T-helper 1 cell (primary cell): ENCODE data around the gene COMT.

Experiments used
- DNase-seq, 5 donors: peaks; one replicate each; pipeline ENCODE4 v3.0.0-alpha.2; 2012 to 2020

COMT gene

DNA sequence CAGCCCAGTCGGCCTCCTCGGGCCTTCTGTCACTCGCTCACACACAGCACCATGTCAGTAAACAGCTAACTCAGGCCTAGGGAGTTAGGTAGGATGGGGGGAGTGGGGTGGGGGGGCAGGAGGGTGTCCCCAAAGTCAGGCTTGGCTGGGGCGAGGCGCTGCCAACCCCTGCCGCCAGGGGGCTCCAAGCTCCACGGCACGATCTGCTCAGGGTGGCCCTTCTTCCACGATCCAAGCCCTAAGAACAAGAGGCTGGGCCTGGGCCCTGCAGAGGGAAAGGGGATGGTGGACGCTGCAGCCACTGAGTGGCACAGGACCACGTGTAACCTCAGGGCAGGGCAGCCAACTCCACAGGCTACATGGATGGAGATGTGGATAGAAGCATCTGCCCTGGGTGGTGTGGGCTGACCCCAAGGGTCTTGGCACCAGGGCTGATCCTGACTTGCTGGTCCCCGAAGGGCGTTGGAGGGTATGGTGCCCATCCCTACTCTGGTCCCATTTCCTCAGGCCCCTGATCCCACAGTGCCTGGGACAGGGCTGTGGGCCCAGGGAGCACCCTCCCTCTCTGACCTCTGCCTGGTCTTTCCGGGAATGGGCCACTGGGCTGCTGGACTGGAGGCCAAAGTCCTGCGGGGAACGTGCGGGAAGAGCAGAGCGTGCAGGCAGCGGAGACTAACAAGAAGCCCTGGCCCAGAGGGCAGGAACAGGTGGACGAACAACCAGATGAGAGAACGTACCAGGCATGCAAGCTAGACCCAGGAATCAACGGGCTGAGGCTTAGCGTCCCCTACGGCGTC lies 29.1 kb downstream of the COMT start:
- peak; percentile 37 to 72 (median 67) for DNase-seq

DNA sequence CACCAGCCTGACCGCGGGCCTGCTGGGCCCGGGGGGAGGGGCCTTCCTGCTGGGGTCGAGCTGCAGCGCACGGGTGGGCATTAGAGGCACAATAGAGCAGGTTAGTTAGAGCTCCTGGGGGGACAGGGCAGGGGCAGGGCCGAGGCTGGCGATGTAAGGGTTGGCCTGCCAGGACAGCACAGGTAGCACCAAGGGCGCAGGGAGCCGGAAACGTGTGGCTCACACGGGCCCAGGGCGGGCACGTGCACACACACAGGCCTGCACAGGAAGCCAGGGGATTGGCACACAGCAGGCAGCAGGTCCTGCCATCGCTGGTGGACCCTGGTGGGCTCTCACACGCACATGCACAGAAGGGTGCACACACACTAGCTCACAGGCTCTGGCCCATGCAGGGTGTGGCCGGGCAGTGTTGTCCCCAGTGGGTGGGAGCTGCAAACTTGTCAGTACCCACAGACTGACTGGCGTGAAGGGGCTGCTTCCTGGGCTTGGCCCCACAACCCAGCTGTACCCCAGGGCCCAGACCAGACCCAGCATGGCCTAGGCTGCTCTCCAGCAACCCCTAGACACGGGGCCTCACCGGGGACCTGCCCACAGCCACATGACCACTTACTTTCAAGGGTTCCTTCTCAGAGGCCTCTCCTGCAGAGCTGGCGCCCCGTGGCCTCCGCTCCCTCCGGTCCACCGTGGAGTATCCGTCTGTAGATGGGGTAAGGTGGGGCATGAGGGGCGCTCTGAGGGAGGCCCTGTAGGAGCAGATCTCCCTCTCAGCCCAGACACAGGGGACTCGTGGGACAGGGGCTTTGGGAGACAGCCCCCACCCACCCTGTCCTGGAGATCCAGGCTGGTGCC lies 29.9 kb downstream of the COMT start:
- DNase-seq, result no peak

DNA sequence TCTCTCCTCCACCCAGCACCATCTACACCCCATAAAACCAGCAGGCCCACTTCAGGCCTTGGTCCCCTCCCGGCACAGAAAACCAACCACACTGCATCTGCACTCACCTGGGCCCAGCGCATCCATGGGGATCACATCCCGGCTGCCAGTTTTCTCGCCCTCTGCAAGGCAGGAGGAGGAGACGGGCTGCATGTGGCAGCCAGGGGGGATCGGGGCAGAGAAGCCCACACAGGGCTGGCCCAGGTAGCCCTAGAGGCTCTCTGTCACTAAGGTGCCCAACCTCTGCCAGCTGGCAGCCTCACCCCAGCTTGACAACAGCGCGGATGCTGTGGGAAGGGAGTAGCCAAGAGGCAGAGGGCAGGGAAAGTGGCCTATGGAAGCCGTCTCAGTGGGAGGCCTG lies 30.7 kb downstream of the COMT start:
- no peak for DNase-seq

DNA sequence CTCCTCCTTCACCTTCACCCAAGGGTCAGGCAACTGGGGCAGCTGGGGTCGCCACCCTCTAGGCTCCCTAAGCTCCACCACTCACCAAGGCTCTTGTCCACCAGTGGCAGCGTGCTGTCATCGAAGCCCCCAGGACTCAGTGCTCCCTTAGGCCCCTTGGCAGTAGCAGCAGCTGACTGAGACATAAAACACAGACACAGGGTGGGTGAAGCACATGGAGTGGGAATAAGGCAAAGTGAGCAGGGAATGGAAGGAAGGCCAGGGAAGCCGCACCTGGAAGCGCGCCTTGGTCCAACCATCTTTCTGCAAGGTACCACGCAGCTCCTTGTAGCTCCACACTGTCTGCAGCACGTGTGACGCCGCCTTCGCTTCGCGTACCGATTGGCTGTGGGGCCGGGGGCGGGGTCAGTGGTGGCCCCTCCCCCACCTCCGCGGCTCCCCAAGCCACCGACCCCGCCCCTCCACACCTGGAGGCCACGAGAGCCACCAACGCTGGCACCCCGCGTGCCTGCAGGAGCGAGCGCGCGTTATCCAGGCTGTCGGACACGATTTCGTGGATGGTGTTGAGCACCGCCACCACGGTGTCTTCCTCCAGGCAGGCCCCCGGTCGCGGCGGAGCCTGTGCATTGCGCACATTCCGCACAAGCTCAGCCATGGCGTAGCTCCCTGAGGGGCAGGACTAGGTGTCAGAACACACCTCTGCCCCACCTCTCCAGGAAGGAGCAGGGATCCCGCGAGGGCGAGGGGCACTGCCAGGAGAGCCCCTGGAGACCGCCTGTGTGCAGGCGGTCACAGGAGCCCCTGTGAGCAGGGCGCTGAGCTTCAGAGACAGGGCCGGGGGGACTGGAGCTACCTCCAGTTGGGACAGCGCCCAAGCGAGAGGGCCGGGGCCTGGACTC lies 31.3 kb downstream of the COMT start:
- DNase-seq, result no peak

DNA sequence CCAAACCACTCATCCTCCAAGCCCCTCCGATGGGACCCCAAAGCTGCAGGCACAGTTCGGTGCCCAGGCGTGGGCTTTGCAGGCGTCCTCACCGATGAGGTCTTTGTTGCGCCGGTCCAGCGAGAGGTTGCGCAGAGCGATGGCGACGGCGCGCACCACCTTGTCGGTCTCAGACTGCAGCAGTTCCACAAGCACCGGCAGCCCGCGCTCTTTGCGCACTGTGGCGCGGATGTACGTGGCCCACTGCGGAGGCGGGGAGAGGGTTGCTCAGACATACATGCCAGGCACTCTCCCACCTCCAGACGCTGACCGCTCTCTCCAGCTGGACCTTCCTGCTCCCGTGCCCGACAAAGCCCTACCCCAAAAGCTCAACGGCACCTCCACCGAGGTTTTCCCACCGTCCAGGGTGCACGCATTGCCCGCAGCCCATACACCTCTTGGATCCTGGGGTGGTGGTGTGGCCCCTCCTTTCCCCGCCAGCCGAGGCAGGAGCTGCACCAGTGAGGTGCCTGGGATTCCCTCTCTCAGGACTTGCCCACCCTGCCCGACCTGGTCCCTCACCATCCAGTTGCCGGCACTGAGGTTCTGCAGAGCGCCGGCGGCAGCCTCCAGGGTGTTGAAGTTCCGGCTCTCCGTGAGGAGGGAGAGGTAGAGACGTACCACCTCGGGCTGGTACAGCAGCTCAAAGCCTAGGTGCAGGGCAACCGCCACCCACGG lies 32.1 kb downstream of the COMT start:
- DNase-seq, result no peak

DNA sequence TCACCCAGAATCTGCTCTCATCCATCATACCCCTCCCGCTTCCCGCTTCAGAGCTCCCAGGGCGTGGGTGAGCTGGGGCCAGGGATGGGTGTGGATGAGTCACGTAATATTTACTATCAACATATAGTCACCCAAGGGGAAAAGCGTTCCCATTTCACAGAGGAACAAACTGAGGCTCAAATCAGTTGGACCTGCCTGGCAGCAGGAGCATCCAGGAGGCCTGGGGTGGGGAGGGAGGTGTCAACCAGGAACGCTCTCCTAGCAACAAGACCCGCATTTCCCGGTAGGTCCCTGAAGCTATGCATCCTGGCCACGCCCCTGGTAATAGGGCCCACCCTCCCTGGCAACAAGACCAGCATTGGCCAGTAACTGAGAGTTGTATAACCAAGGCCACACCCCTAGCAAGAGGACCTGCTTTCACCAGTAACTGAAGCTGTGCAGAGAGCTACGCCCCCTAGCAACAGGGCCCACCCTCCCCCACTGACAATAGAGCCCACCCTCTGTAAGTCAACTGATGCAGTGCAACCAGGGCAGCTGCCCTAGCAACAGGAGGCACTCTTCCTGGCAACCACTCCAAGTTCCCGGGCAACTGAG lies 32.8 kb downstream of the COMT start:
- DNase-seq, result peak in 1 of 5 donors; percentile 20

DNA sequence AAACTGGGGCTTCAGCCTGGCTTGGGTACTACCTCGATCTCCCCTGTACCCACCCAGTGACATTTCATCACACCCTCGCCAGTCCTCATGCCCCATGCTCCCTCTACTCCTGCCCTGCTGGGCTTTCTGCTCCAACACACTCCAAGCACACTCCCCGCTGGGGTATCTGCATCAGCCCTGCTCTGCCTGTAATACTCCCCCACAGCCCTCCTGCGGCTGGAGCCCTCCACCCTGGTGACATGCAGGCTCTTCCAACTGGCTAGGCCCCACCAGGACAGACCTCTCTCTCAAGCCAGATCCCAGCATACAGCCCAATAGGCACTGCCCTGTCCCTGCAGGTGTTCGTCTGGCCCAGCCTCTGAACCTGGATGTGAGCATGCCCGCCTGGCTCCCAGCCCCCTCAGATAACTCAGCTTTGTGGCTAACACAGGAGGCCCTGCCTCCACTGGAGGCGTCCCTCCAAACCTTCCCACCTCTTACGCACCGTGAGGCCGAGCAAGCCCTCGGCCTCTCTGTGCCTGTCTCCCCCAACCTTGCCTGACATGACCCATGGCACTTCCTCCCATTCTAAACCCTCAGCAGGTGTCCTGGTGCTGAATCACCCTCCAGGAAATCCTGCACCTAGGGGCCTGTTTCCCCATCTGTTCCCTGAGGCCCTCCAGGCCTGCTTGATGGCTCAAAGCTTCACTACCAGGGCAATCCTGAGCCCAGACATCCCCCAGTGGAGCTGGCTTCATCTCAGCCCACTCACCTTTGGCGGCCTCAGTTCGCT lies 33.5 kb downstream of the COMT start:
- DNase-seq, result no peak

DNA sequence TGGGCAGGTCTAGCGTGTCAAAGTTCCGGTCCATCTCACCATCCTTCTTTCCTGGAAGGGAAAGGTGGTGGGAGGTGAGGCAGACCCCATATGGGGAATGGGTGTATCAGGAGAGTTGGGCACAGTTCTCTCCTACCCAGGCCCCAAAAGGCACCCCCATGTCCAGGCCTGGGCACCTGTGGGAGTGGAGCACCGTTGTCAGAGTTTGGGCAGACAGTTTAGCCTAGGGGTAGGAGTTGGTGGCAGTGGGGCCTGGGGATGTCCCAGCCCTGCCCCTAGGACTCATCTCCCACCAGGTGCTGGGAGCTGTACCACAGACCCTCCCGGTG lies 34.1 kb downstream of the COMT start:
- DNase-seq, result no peak

DNA sequence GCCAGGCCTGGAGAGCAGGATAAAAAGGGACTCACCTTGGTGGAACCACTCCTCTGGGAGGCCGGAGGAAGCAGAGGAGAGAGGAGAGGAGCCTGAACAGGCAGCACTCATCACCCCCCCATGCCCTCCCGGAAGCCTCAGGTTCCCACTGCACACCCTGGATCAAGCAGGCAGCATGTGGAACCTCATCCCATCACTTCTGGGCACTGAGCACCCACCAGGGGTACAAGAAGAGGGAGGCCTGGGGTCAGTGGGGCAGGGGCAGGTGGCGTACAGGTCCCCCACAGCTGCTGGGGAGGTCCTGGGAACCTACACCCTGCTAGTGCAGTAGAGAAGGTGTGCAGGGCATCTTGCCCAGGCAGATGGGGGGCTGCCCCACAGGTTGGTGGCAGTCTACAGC lies 35.1 kb downstream of the COMT start:
- no peak for DNase-seq

DNA sequence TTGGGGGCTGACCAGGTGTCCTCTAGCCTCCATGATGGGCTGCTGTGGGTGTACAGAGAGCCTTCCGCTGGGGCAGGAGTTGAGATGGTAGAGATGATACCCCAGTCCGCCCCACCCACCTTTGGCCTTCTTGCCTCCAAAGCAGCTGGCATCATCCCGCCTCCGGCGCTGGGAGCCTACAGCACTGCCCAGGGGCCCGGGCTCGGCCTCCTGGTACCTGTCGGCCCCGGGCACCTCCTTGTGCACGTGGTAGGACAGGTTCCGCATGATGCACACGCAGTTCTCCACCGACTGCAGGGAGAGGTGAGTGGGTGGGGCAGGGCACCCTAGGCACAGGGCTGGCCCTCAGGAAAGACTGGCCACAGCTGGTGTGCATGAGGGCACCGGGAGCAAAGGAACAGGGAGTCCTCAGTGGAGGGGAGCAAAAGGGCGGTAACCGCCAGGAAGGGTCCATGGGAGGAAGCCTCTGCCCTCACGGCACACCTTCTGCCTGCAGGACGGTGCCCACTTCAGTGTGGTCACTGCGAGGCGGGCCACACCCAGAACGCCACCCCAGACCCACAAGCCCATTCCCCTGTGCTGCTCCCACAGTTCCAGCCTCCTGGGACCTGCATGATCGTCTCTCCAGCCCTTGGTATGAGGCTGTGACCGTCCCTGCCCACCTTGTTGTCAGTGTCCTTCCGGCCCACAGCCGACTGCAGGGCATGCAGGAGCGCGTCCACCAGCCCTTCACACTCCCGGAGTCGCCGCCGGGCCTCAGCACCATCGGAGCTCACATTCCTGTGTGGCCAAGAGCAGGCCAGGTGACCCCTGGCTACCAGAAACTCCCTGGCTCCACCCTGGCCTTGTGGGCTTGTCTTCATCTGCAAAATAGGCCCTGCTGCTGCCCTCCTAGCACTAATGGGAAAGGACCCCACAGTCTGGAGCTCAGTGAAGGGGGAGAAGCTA lies 36.0 kb downstream of the COMT start:
- DNase-seq, result no peak

DNA sequence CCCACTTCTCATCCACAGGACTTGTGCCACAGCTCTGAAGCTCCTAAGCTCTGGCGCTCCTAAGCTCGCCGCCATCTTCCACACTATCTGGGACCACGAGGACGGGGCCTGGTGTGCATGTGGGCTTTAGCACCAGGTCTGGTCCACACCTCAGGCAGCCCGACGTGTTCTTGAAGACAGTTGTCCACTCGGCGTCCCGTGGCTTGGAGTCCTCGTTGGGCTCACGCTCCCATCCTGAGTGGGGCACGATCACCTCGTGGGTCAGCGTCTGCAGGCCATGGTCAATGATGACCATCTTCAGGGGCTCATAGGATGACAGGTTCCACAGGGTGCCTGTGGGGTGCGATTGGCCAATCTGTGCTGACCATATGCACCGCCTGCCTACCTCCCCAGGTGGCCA lies 37.2 kb downstream of the COMT start:
- no peak for DNase-seq

DNA sequence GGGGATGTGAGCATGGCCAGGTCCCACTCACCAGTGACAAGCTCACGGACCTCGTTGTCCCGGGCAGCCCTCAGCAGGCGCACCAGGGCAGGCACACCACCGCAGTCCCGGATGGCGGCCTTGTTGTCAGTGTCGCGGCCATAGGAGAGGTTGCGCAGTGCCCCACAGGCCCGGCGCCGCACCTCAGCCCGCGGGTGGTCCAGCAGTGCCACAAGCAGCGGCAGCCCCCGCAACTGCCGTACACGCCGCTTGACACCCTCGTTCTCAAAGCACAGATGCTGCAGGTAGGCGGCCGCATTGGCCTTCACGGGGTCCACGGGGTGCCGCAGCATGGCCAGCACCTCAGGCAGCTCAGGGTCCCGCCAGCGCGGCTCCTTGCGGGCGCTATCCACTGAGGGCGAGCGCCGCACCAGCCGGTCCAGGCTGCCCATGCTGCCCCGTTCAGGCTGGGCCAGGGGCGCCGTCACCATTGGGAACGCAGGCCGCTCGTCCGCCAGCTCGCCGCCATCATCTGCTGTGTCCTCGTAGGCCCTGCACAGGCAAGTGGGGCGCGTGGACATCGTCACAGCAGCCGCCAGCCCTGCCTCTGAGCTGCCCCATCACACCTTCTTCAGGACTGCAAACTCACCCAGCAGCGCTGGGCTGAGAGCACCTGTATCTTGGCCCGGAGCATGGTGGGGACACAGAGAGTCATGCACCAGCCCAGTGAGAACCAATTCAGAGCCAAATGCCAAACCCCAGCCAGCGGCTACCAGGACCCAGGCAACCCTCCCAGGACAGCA lies 38.3 kb downstream of the COMT start:
- no peak for DNase-seq

DNA sequence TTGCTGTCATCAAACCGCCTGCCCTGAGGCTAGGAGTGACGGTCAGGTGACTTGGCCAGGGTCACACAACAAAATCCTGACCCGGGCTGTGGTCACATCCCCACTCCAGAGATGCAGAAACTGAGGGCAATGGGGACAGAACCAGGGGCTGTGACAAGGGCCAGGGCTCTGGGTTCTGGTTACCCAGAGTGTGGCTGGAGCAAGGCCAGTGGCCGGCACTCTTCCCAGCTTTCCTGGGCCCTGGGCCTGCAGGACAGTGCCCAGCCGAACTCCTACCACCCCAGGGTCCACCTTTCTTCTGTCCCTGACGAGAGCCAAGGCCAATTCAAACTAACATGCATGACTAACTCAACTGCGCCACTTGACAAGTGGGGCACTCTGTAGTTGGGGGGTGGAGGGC lies 39.2 kb downstream of the COMT start:
- DNase-seq, result no peak

DNA sequence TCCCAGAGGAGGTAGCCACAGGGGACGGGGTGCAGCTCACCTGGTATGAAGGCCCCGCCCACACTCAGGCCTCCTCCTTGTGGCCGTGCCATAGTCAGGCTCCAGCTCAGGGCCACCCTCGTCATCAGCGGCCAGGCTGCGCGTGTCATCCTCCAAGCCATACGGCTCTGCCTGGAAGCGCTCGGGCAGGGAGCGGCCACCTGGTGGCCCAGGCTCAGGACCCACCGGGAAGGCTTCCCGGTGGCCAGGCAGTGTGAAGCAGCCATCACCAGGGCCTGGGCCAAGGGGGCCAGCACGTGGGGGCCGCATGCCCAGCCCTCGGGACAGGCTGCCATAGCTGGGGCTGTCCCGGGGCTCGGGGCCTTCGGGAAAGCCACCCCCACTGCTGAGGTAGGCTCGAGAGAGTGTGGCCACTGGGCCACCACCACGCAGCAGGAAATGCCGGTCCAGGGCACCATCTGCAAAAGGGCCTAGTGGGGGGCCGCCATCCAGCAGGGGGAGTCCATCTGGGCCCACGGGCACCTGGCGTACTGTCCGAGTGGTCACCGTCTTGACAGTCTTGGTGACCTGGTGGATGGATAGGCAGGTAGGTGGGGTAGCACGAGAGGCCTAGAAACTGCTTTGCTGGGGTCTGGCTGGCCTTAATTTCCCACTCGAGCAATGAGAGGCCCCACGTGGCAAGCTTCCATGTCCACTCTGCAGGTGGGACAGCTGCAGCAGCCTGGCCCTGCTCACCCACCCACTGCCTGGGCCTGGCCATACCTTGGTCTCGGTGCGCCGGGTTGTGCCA lies 39.8 kb downstream of the COMT start:
- no peak for DNase-seq

DNA sequence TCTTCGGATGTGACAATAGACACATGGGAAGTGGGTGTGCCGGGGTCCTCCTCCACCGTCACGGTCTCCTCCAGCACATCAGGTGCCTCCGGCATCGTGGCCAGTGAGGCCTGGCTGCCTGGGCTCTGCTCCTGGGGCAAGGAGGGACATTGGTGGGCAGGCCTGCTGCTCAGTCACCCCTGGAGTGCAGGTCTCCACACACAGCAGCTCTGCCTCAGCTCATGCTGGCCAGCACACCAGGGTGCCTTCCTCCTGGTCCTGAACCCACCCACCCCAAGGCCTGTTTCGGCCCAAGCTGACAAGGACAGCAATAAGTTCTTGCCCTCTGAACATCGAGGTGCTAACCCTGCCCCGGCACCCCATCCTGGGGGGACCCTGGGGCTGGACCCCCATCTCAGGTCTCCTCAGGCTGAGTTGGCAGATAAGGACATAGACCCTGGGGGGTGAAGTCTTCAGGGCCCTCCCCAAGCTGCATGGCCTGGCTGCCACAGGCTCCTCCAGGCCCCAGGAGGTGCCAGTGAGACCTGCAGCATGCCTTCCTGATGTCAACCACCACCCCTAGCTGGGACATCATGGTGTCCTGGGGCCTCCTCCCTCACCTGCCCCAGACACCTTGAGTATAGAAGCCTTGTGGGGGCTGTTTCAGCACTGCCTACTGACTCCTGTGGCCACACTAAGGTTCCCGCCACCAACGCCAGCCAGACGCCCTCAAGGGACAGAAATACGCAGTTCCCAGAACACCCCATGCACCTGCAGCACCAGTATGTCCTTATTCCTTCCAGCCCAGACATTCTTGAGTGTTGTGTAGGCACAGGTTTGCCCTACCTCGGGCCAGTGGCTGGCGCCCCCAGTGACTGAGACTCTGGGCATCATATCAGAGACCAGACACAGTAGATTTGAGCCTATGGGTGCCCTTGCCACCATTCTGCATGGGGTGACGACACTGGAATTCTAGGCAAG lies 40.7 kb downstream of the COMT start:
- no peak for DNase-seq

DNA sequence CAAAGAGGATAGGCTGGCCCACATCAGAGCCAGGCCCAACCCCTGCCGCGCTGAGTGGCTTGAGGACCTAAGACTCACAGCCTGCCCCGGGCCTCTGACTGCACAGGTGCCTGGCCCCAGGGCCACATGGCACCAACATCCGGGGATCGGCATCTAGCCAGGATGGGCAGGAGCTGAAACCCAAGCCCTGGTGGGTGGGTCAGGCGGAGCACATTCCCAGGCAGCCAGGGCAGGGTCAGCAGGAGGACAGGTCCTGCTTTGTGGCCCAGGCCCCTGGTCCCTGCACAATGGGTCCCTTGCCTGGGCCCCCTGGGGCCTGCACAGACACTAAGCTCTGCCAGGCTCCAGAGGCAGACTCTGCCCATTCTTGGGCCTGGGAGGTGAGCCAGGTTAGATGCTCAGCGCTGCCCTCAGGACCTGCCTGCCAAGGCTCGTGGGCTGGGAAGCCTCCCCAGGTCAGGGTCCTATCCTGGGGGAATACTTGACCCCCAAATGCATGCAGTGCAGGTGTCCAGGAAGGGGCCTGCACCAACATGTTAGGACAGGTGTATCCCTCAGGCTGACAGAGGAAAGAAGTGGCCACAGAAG lies 41.5 kb downstream of the COMT start:
- no peak for DNase-seq

DNA sequence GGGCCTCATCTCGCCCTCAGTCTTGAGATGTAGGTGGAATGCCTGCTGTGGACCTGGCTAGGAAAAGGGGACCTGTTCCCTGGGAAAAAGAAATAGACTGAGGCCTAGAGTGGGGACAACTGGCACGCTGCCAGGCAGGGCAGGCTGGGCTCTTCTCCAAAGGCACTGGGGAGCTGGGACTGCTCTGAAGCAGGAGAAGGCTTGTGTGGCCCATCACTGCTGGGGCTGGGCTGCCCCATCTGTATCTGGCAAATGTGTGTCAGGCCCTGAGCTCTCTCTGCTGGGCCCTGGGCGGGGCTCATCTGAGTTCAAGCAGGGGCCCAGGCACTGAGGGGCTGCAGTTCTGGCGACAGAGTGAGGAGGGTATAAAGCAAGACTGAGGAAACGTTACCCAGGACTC lies 42.2 kb downstream of the COMT start:
- no peak for DNase-seq
